H9 (cell line): ENCODE data around the gene CCDC124. TPM values are rescaled to one million over a fixed set of nuclear protein-coding genes. Genes with fewer than 3 reads are reported as not detected.
"Not testable (repeated sequence)": the region's sequence is repeated elsewhere in the genome, so short reads cannot be mapped to it uniquely, and the experiment has no call there.

Source experiments
- DNase-seq: peaks from one replicate; pipeline ENCODE4 v3.0.0-alpha.2; 2017
- H2AFZ ChIP-seq: one replicate; pipeline ENCODE4 v1.6.1; 2013; ENCODE audit warnings: mild to moderate bottlenecking, low read length, control low read depth, moderate library complexity
- H2AK5ac ChIP-seq: 2 replicates; pipeline ENCODE4 v1.6.1; 2013; ENCODE audit warnings: low read length, control low read depth, mixed read lengths; ENCODE audit not compliant: insufficient read length
- H2BK120ac ChIP-seq: one replicate; pipeline ENCODE4 v1.6.1; 2013; ENCODE audit warnings: low read depth, mild to moderate bottlenecking, low read length, control low read depth, inconsistent platforms; ENCODE audit not compliant: poor library complexity, severe bottlenecking
- H2BK12ac ChIP-seq: 2 replicates; pipeline ENCODE4 v1.6.1; 2013; ENCODE audit warnings: low read length, control low read depth, mixed read lengths, low read depth; ENCODE audit not compliant: insufficient read length
- H2BK15ac ChIP-seq: 2 replicates; pipeline ENCODE4 v1.6.1; 2013; ENCODE audit warnings: low read depth, low read length, control low read depth
- H2BK20ac ChIP-seq: one replicate; pipeline ENCODE4 v1.6.1; 2013; ENCODE audit warnings: low read depth, mild to moderate bottlenecking, low read length, control low read depth, inconsistent platforms; ENCODE audit not compliant: poor library complexity, severe bottlenecking
- H2BK5ac ChIP-seq: 2 replicates; pipeline ENCODE4 v1.6.1; 2013; ENCODE audit warnings: low read length, control low read depth, mixed read lengths; ENCODE audit not compliant: insufficient read length
- H3K14ac ChIP-seq: 2 replicates; pipeline ENCODE4 v1.6.1; 2013; ENCODE audit warnings: low read length, control low read depth; ENCODE audit not compliant: insufficient read depth
- H3K18ac ChIP-seq: 2 replicates; pipeline ENCODE4 v1.6.1; 2013; ENCODE audit warnings: low read depth, mild to moderate bottlenecking, mixed read lengths, low read length, control low read depth; ENCODE audit not compliant: insufficient read length
- H3K23ac ChIP-seq: 2 replicates; pipeline ENCODE4 v1.6.1; 2013; ENCODE audit warnings: low read length, control low read depth, mixed read lengths, low read depth; ENCODE audit not compliant: insufficient read length
- H3K23me2 ChIP-seq: 2 replicates; pipeline ENCODE4 v1.6.1; 2013; ENCODE audit warnings: low read depth, mild to moderate bottlenecking, mixed read lengths, low read length, control low read depth; ENCODE audit not compliant: insufficient read length, poor library complexity, severe bottlenecking
- H3K27ac ChIP-seq: 2 replicates; pipeline ENCODE4 v1.5.1; 2013; ENCODE audit warnings: low read length, control low read depth, mixed read lengths, low read depth; ENCODE audit not compliant: insufficient read length
- H3K27me3 ChIP-seq: 2 replicates; pipeline ENCODE4 v1.6.1; 2013; ENCODE audit warnings: low read length, control low read depth, inconsistent platforms; ENCODE audit not compliant: insufficient read depth
- H3K4ac ChIP-seq: 2 replicates; pipeline ENCODE4 v1.6.1; 2013; ENCODE audit warnings: low read depth, mild to moderate bottlenecking, control low read depth, inconsistent platforms, low read length, moderate library complexity
- H3K4me1 ChIP-seq: 2 replicates; pipeline ENCODE4 v1.6.1; 2013; ENCODE audit warnings: low read length, control low read depth, inconsistent platforms; ENCODE audit not compliant: insufficient read depth
- H3K4me2 ChIP-seq: 2 replicates; pipeline ENCODE4 v1.6.1; 2013; ENCODE audit warnings: low read length, control low read depth, mixed read lengths; ENCODE audit not compliant: insufficient read length, insufficient read depth
- H3K56ac ChIP-seq: 2 replicates; pipeline ENCODE4 v1.6.1; 2013; ENCODE audit warnings: low read depth, mild to moderate bottlenecking, mixed read lengths, low read length, control low read depth; ENCODE audit not compliant: insufficient read length
- H3K79me1 ChIP-seq: 2 replicates; pipeline ENCODE4 v1.6.1; 2013; ENCODE audit warnings: low read depth, mild to moderate bottlenecking, moderate library complexity, low read length, control low read depth, inconsistent platforms; ENCODE audit not compliant: insufficient read depth, poor library complexity, severe bottlenecking
- H3K79me2 ChIP-seq: 2 replicates; pipeline ENCODE4 v1.6.1; 2013; ENCODE audit warnings: low read length, control low read depth, inconsistent platforms; ENCODE audit not compliant: insufficient read depth
- H3K9ac ChIP-seq: 2 replicates; pipeline ENCODE4 v1.6.1; 2013; ENCODE audit warnings: low read length, control low read depth, mixed read lengths; ENCODE audit not compliant: insufficient read length; ENCODE audit errors: extremely low read depth
- H3K9me3 ChIP-seq: one replicate; pipeline ENCODE4 v1.6.1; 2013; ENCODE audit warnings: low read depth, low read length, inconsistent platforms; ENCODE audit not compliant: control insufficient read depth
- H3T11ph ChIP-seq: one replicate; pipeline ENCODE4 v1.6.1; 2013; ENCODE audit warnings: mild to moderate bottlenecking, low read length, control low read depth, inconsistent platforms
- H4K20me1 ChIP-seq: one replicate; pipeline ENCODE4 v1.6.1; 2013; ENCODE audit not compliant: control insufficient read depth, insufficient read length, insufficient read depth
- H4K5ac ChIP-seq: 2 replicates; pipeline ENCODE4 v1.6.1; 2013; ENCODE audit warnings: low read depth, mild to moderate bottlenecking, mixed read lengths, low read length, control low read depth; ENCODE audit not compliant: insufficient read length
- H4K8ac ChIP-seq: replicated peaks from 2 replicates; pipeline ENCODE4 v1.6.1; 2013; ENCODE audit warnings: low read length, control low read depth, mixed read lengths, low read depth; ENCODE audit not compliant: insufficient read length
- H4K91ac ChIP-seq: 2 replicates; pipeline ENCODE4 v1.6.1; 2013; ENCODE audit warnings: low read depth, mild to moderate bottlenecking, moderate library complexity, mixed read lengths, low read length, control low read depth; ENCODE audit not compliant: insufficient read length
- H3K27ac Mint-ChIP-seq, 3 experiments: 2 replicates in 2 of 3; 3 replicates in 1 of 3; pipeline ENCODE4 v1.8.0; 2020 to 2021; ENCODE audit warnings: mixed read lengths in 3 of 3, mild to moderate bottlenecking in 1 of 3, moderate library complexity in 1 of 3
- H3K27me3 Mint-ChIP-seq: 2 replicates; pipeline ENCODE4 v1.8.0; 2021; ENCODE audit warnings: low read depth, mild to moderate bottlenecking, moderate library complexity, mixed read lengths
- H3K36me3 Mint-ChIP-seq, 3 experiments: 2 replicates in 2 of 3; 3 replicates in 1 of 3; pipeline ENCODE4 v1.8.0; 2020 to 2021; ENCODE audit warnings: low read depth in 3 of 3, mixed read lengths in 3 of 3; ENCODE audit not compliant: insufficient read depth in 1 of 3
- H3K4me1 Mint-ChIP-seq, 2 experiments: 2 replicates each; pipeline ENCODE4 v1.8.0; 2020; ENCODE audit warnings: mixed read lengths in 2 of 2
- H3K4me3 Mint-ChIP-seq, 2 experiments: 2 replicates in 1 of 2; 3 replicates in 1 of 2; pipeline ENCODE4 v1.8.0; 2020 to 2021; ENCODE audit warnings: mild to moderate bottlenecking in 2 of 2, mixed read lengths in 2 of 2, moderate library complexity in 1 of 2
- H3K9me3 Mint-ChIP-seq, 2 experiments: 2 replicates in 1 of 2; 3 replicates in 1 of 2; pipeline ENCODE4 v1.8.0; 2020; ENCODE audit warnings: mild to moderate bottlenecking in 2 of 2, mixed read lengths in 2 of 2, moderate library complexity in 1 of 2
- CTCF ChIP-seq: fragments of 200-600 bp; sonication (generic); conservative IDR thresholded peaks from 3 replicates; pipeline ENCODE4 v1.8.0; 2021; ENCODE audit warnings: antibody characterized with exemption, mild to moderate bottlenecking
- WGBS: extraction: QIAGEN DNeasy Blood & Tissue Kit; methylation state at CpG from one replicate; pipeline ENCODE4 v1.1.7; 2013; ENCODE audit warnings: missing lambda C conversion rate, low lambda C conversion rate, mixed read lengths; ENCODE audit not compliant: insufficient read length; ENCODE audit errors: extremely low coverage; 5-methylcytosine and 5-hydroxymethylcytosine counted together
- total RNA-seq: library from RNA; stranded (reverse); gene quantifications from 2 replicates; pipeline ENCODE4 v1.2.1, GENCODE V29; 2021

CCDC124 gene
- total RNA-seq, 1 experiment from 2014 or later, result 119 TPM

GRCh38 chr19:17915940-17916593 lies 16.7 kb upstream of the CCDC124 start:
- Histone ChIP-seq H3K79me1 (no peaks in the 10 kb centered on the region), H3K9ac (no peak overlapping the region), H2BK15ac (no peak overlapping the region), H4K20me1 (no peaks in the 10 kb centered on the region), H3K18ac (no peak overlapping the region), H4K5ac (no peak overlapping the region), H3T11ph (no peak overlapping the region), H3K9me3 (no peaks in the 10 kb centered on the region), H3K14ac (no peak overlapping the region), H3K27ac (no peak overlapping the region), H2BK20ac (no peak overlapping the region), H2BK12ac (no peak overlapping the region), H3K4me2 (no peak overlapping the region), H2AK5ac (no peak overlapping the region), H4K91ac (no peak overlapping the region), H3K56ac (no peak overlapping the region), H2AFZ (no peak overlapping the region), H3K79me2 (no peaks in the 10 kb centered on the region), H3K23ac (no peak overlapping the region), H4K8ac (no peak overlapping the region), H3K4me1 (no peaks in the 10 kb centered on the region), H2BK120ac (no peak overlapping the region), H2BK5ac (no peak overlapping the region), H3K23me2 (no peaks in the 10 kb centered on the region), H3K27me3 (no peaks in the 10 kb centered on the region), H3K4ac (no peak overlapping the region)
- Mint-ChIP-seq H3K27me3 (peaks cover 6% of the 10 kb centered on the region), H3K36me3 (peaks cover 3 to 10% (median 7%) of the 10 kb centered on the region in 3 experiments; a peak in 5 of 7 replicates), H3K4me3 (no peak overlapping the region), H3K4me1 (peaks cover 2 to 4% of the 10 kb centered on the region in 2 experiments; a peak in 1 of 4 replicates), H3K27ac (no peak overlapping the region), H3K9me3 (peaks cover 36% of the 10 kb centered on the region in 2 experiments)
- no peak for TF ChIP-seq CTCF
- no CpG with 5 or more reads among the region's 6 CpGs for WGBS
- no peak for DNase-seq

GRCh38 chr19:17918151-17918550 lies 14.7 kb upstream of the CCDC124 start:
- H2BK5ac ChIP-seq, H3K23me2 ChIP-seq, H3K23ac ChIP-seq, H4K20me1 ChIP-seq, H4K91ac ChIP-seq, H3K27me3 Mint-ChIP-seq, H3K18ac ChIP-seq, H3K9me3 ChIP-seq, H4K5ac ChIP-seq, H2BK20ac ChIP-seq, H4K8ac ChIP-seq, H3K4me1 ChIP-seq, H3K56ac ChIP-seq, H3K4ac ChIP-seq, DNase-seq, H3K4me1 Mint-ChIP-seq, H2BK120ac ChIP-seq, H3K4me2 ChIP-seq, H3K14ac ChIP-seq, H3K4me3 Mint-ChIP-seq, H2BK15ac ChIP-seq, H3K79me1 ChIP-seq, H3K79me2 ChIP-seq, H3K27ac Mint-ChIP-seq, H2AK5ac ChIP-seq, H2AFZ ChIP-seq, H3K9ac ChIP-seq, H3K27me3 ChIP-seq, H3K27ac ChIP-seq, H2BK12ac ChIP-seq, H3T11ph ChIP-seq: not testable (repeated sequence)
- WGBS, result no CpG with 5 or more reads among the region's 30 CpGs
- peaks cover 34 to 36% of the 10 kb centered on the region in 2 experiments for H3K9me3 Mint-ChIP-seq
- peaks cover 3 to 10% (median 7%) of the 10 kb centered on the region in 3 experiments; a peak in 5 of 7 replicates for H3K36me3 Mint-ChIP-seq
